Small intestine (tissue), 7 donors: ENCODE results near the gene SIRT2. TPM values are rescaled to one million over a fixed set of nuclear protein-coding genes. Genes with fewer than 3 reads are reported as not detected.

Source experiments
- DNase-seq, 2 donors: peaks; one replicate each; pipeline versions ENCODE4 v3.0.0 to v3.0.0-alpha.2; 2013
- FAIRE-seq: peaks from 2 replicates; lab custom pipeline; 2012; peaks lifted over from hg19 to GRCh38; lab: Jason Lieb, UNC
- H3K27ac ChIP-seq, 3 donors: one replicate each; pipeline ENCODE4 v1.5.1; 2013; ENCODE audit warnings: low read length in 2 of 3, mild to moderate bottlenecking in 2 of 3, control low read depth in 1 of 3, inconsistent platforms in 1 of 3, low read depth in 1 of 3, moderate library complexity in 1 of 3
- H3K27me3 ChIP-seq, 3 donors: one replicate each; pipeline ENCODE4 v1.6.1; 2013; ENCODE audit warnings: low read length in 3 of 3, inconsistent platforms in 1 of 3; ENCODE audit not compliant: control insufficient read depth in 3 of 3, insufficient read depth in 3 of 3
- H3K36me3 ChIP-seq, 3 donors: one replicate each; pipeline ENCODE4 v1.6.1; 2013; ENCODE audit warnings: low read length in 3 of 3, inconsistent platforms in 1 of 3, low read depth in 1 of 3, mild to moderate bottlenecking in 1 of 3, moderate library complexity in 1 of 3; ENCODE audit not compliant: control insufficient read depth in 3 of 3, insufficient read depth in 2 of 3
- H3K4me1 ChIP-seq, 3 donors: one replicate each; pipeline ENCODE4 v1.6.1; 2013; ENCODE audit warnings: low read length in 2 of 3, inconsistent platforms in 1 of 3, low read depth in 1 of 3, mild to moderate bottlenecking in 1 of 3, moderate library complexity in 1 of 3; ENCODE audit not compliant: control insufficient read depth in 3 of 3, insufficient read depth in 2 of 3
- H3K4me3 ChIP-seq, 3 donors: one replicate each; pipeline ENCODE4 v1.5.1; 2013; ENCODE audit warnings: low read length in 3 of 3, control low read depth in 1 of 3, inconsistent platforms in 1 of 3, low read depth in 1 of 3, mild to moderate bottlenecking in 1 of 3, moderate library complexity in 1 of 3
- H3K9me3 ChIP-seq, 2 donors: one replicate each; pipeline ENCODE4 v1.6.1; 2013; ENCODE audit warnings: low read depth in 1 of 2, low read length in 1 of 2; ENCODE audit not compliant: control insufficient read depth in 2 of 2, insufficient read depth in 1 of 2
- WGBS, 3 donors: extraction: QIAGEN DNeasy Blood & Tissue Kit; methylation state at CpG; one replicate each; pipeline ENCODE4 v1.1.7; 2013; 5-methylcytosine and 5-hydroxymethylcytosine counted together
- polyA plus RNA-seq, 4 donors: library from polyadenylated mRNA; stranded (reverse) in 3 of 4; unstranded in 1 of 4; fragments of 200-250 nt in 3 of 4; fragments of 120-200 nt in 1 of 4; gene quantifications; one replicate each; pipeline versions ENCODE4 v1.2.1 to v1.2.3, GENCODE V29; 2013
- donor health status: healthy with polysubstance abuse.
- donor health status: control.
- donor health status: control.
- donor health status: Bipolar disorder and iron deficiency.
- donor health status: healthy.

Gene SIRT2
- polyA plus RNA-seq, 4 donors, result 35.4 to 80.3 (median 70.8) TPM

DNA sequence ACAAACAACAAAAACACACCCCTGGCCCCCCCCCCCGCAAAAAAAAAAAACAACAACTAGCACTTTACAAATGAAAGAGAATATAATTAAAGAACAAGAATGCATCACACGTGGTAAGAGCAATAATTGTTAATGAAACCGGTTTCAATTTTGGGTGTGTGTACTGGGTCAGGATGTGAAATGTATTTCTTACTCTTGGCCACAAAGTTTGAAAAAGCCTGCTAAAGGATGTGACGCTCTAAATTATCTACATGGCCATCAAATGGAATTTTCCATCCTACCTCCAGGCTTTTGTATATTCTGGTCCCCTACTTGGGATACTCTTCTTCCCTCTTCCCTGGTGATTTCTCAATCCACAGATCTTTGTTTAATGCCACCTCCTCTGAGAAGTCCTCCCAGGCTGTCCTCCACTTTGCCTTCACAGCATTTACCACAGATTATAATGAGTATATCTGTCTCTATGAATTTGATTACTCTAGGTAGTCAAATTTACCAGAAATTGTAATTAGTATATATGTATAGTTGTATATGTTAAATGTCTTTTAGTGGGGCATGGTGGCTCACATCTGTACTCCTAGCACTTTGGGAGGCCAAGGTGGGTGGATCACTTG lies 29.1 kb upstream of the SIRT2 start:
- H3K36me3 ChIP-seq, result peaks cover 0 to 61% (median 0%) of the 10 kb centered on the region in 3 donors
- H3K27ac ChIP-seq, result no peak overlapping the region
- WGBS, 3 donors, result 67 to 70% (median 69%) methylated on average over 4 of the region's 4 CpGs
- no peak for DNase-seq
- peaks cover 0 to 3% of the 10 kb centered on the region in 2 donors for H3K9me3 ChIP-seq
- H3K4me1 ChIP-seq, result peaks cover 0 to 7% (median 2%) of the 10 kb centered on the region in 3 donors
- FAIRE-seq, result no peak
- H3K27me3 ChIP-seq, result no peaks in the 10 kb centered on the region
- no peak overlapping the region for H3K4me3 ChIP-seq

DNA sequence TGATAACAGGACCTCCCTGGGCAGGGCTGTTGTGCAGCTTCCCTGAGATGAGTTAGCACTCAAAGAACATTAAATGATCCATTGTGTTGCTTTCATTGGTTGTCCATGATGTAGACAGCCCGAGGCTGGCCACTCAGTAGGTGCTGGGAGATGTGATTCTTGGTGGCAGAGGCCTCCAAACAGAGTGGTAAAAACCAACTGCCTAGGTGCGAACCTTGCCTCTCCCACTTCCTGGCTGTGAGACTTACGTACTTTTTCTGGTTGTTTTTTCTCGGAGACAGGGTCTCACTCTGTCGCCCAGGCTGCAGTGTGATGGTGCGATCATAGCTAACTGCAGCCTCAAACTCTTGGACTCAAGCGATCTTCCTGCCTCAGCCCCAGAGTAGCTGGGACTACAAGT lies 25.0 kb upstream of the SIRT2 start:
- no peaks in the 10 kb centered on the region for H3K27me3 ChIP-seq
- no peak for DNase-seq
- WGBS, 3 donors, result 94 to 95% (median 95%) methylated on average over 7 of the region's 7 CpGs
- peaks cover 0 to under 1% (median 0%) of the 10 kb centered on the region in 3 donors for H3K4me1 ChIP-seq
- no peak overlapping the region for H3K4me3 ChIP-seq
- H3K9me3 ChIP-seq, result no peaks in the 10 kb centered on the region
- peaks cover 0 to 75% (median 2%) of the 10 kb centered on the region in 3 donors for H3K36me3 ChIP-seq
- no peak for FAIRE-seq
- no peak overlapping the region for H3K27ac ChIP-seq

DNA sequence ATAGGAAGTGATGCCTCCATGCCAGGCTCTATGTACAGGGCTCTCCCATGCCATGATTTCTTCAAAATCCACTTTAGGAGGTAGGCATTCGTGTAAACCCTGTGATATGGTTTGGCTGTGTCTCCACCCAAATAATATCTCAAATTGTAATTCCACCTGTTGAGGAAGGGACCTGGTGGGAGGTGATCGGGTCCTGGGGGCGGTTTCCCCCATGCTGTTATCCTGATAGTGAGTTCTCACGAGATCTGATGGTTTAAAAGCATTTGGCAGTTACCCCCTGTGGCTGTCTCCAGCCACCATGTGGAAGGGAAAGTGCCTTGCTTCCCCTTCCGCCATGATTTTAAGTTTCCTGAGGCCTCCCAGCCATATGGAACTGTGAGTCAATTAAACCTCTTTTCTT lies 23.1 kb upstream of the SIRT2 start:
- FAIRE-seq (no peak), DNase-seq (no peak)
- no peak overlapping the region for H3K27ac ChIP-seq
- H3K9me3 ChIP-seq, result no peaks in the 10 kb centered on the region
- 95 to 98% (median 95%) methylated on average over 5 of the region's 5 CpGs for WGBS, 3 donors
- no peak overlapping the region for H3K4me3 ChIP-seq
- peaks cover 0 to 9% (median 0%) of the 10 kb centered on the region in 3 donors for H3K4me1 ChIP-seq
- no peaks in the 10 kb centered on the region for H3K27me3 ChIP-seq
- peaks cover 0 to 83% (median 2%) of the 10 kb centered on the region in 3 donors for H3K36me3 ChIP-seq

DNA sequence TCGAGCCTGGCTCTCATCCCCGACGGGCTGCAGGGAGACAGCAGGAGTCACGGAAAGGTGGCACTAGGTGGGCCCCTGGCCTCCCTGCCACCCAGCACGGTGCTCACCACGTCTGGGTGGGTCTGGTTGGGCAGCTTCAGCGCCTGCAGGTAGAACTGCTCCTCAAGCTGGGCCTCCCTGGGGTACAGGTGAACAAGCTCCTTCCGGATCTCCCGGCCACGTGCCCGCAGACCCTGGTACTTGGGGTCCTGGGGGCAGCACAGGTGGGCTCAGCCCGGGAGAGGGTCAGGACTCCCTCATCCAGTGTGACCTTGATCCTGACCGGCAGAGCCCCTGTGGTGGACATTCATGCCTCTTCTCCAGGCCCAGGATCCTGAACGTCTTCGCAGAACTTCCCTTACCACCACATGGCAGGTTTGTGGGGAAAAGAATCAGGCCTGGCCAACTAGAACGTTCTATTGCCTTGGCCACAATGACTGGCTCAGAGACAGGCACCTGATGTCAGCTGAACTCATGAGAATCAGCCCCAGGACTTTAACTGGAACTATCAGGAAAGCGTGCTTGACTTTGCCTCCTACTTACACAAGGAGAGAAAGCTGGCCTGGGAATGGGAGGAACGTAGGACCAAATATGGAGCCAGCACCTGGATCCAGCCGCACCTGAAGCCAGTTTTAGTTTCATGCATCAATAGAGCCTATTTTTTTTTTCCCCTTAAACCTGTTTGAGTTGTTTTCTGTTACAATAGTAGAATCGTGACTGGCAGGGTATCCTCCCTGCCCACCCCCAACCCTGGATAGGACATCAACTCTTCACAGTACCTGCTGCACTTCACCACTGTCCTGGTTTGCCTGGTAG lies 22.2 kb upstream of the SIRT2 start:
- no peaks in the 10 kb centered on the region for H3K9me3 ChIP-seq
- FAIRE-seq, result no peak
- H3K36me3 ChIP-seq, result peaks cover 0 to 80% (median 2%) of the 10 kb centered on the region in 3 donors
- no peak overlapping the region for H3K27ac ChIP-seq
- DNase-seq, result no peak
- WGBS, 3 donors, result 92 to 94% (median 92%) methylated on average over 20 of the region's 20 CpGs
- H3K4me3 ChIP-seq, result no peak overlapping the region
- no peaks in the 10 kb centered on the region for H3K27me3 ChIP-seq
- H3K4me1 ChIP-seq, result peaks cover 0 to 9% (median 0%) of the 10 kb centered on the region in 3 donors

DNA sequence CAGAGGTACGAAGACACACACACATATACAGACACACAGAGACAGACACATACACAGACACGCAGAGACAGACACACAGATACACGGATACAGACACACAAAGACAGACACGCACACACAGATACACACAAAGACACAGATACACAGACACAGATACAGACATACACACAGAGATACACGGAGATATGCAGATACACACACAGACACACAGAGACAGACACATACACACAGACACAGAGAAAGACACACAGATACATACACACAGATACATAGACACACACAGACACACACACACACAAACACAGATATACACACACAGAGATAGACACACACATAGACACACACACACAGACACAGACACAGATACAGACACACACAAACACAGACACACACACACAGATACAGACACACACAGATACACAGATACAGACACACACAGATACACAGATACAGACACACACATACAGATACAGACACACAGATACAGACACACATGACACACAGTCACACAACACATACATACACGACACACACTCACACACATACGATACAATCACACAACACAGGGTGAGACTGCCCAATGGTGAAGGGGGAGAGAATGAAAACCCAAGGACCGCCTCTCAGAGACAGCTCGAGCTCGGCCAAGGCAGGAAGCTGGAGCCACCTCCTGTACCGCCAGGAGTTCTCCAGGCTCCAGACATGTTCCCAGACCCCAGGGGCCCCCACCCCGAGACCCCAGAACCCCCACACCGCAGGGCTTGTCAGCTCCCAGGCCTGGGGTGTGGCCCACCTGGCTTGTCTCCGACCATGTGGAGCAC lies 21.4 kb upstream of the SIRT2 start:
- peaks cover 0 to 79% (median 2%) of the 10 kb centered on the region in 3 donors for H3K36me3 ChIP-seq
- H3K4me3 ChIP-seq, result no peak overlapping the region
- no peak overlapping the region for H3K27ac ChIP-seq
- H3K27me3 ChIP-seq, result no peaks in the 10 kb centered on the region
- WGBS, 3 donors, result 75 to 89% (median 85%) methylated on average over 14 of the region's 14 CpGs
- DNase-seq (no peak), FAIRE-seq (no peak)
- H3K4me1 ChIP-seq, result peaks cover 0 to 9% (median 0%) of the 10 kb centered on the region in 3 donors
- no peaks in the 10 kb centered on the region for H3K9me3 ChIP-seq

DNA sequence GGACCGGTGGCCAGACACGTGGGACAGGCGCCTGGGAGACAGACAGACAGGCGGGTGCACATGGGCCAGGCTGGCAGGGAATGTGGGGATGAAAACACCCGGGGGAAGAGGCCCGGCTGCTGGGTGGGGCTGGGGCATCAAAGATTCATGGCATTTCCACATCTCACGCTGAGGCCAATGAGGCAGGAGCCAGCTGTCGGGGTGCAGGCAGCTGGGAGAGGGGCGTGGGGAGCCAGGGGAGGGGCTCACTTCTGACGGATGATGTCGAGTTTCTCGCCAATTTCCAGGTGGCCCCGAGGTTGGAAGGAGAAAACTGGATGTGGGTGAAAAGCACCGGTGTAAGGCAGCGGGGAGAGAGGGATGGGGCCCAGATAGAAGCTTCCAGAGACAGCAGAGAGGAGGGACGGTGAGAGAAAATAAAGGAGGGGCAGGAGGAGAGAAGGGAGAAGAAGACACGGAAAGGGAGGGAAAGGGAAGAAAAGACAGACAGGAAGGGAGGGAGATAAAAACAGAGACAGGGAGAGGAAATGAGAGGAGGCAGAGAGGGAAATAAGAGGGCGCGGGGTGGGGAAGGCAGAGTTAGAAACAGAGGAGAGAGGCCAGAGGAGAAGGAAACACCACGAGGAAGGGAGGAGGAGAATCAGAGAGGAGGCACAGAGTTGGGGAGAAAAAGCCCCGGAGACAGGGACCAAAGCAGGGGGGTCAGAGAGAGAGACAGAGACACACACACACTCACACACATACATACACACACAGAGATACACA lies 20.6 kb upstream of the SIRT2 start:
- no peak overlapping the region for H3K27ac ChIP-seq
- no peaks in the 10 kb centered on the region for H3K9me3 ChIP-seq
- peaks cover 0 to 9% (median 0%) of the 10 kb centered on the region in 3 donors for H3K4me1 ChIP-seq
- H3K4me3 ChIP-seq, result no peak overlapping the region
- no peak for DNase-seq
- H3K36me3 ChIP-seq, result peaks cover 0 to 79% (median 2%) of the 10 kb centered on the region in 3 donors
- no peaks in the 10 kb centered on the region for H3K27me3 ChIP-seq
- WGBS, 3 donors, result 64 to 72% (median 67%) methylated on average over 21 of the region's 21 CpGs
- FAIRE-seq, result no peak

DNA sequence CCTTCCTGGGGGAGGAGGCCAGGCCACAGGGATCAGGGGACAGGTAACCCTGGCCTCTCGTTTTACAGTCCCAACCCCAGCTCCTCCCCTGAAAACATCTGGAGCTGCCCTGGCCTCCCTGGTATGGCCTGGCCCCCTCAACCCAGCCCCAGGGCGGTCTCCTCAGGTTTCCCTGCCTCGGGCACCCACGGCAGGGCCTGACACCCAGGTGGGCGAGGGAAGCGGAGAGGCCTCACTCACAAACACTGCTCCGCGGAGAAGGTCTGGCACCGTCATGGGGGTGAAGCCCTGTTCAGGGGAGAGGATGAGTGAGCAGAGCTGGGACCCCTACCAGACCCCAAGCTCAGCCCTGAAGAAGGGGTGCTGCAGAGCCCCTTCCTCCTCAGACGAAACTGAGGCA lies 19.1 kb upstream of the SIRT2 start:
- 87 to 94% (median 92%) methylated on average over 10 of the region's 10 CpGs for WGBS, 3 donors
- Histone ChIP-seq H3K4me3 (no peak overlapping the region), H3K4me1 (peaks cover 0 to 9% (median 0%) of the 10 kb centered on the region in 3 donors), H3K36me3 (peaks cover 0 to 71% (median 2%) of the 10 kb centered on the region in 3 donors), H3K27me3 (no peaks in the 10 kb centered on the region), H3K27ac (no peak overlapping the region), H3K9me3 (no peaks in the 10 kb centered on the region)
- FAIRE-seq (no peak), DNase-seq (no peak)
